SJCRH30 (cell line): Measurements from ENCODE around the gene MED13. TPM values are rescaled to one million over a fixed set of nuclear protein-coding genes. Genes with fewer than 3 reads are reported as not detected.
"Not testable (repeated sequence)": the region's sequence is repeated elsewhere in the genome, so short reads cannot be mapped to it uniquely, and the experiment has no call there.

ENCODE experiments used
- DNase-seq, 2 experiments: peaks; one replicate each; pipeline ENCODE4 v3.0.0-alpha.2; 2015 to 2020
- H3K27ac ChIP-seq: fragments of 250-450 bp; sonication (Bioruptor Pico); 2 replicates; pipeline ENCODE4 v1.5.1; 2020; ENCODE audit warnings: mild to moderate bottlenecking, moderate library complexity
- H3K27me3 ChIP-seq: fragments of 250-450 bp; sonication (Bioruptor Pico); 2 replicates; pipeline ENCODE4 v1.5.1; 2020; ENCODE audit warnings: mild to moderate bottlenecking, moderate library complexity
- H3K36me3 ChIP-seq: fragments of 250-450 bp; sonication (Bioruptor Pico); 2 replicates; pipeline ENCODE4 v1.5.1; 2020; ENCODE audit warnings: mild to moderate bottlenecking, moderate library complexity
- H3K4me1 ChIP-seq: fragments of 250-450 bp; sonication (Bioruptor Pico); 2 replicates; pipeline ENCODE4 v1.5.1; 2020; ENCODE audit warnings: mild to moderate bottlenecking, moderate library complexity
- H3K4me3 ChIP-seq: fragments of 250-450 bp; sonication (Bioruptor Pico); 2 replicates; pipeline ENCODE4 v1.5.1; 2020; ENCODE audit warnings: mild to moderate bottlenecking, moderate library complexity
- H3K9me3 ChIP-seq: fragments of 250-450 bp; sonication (Bioruptor Pico); replicated peaks from 2 replicates; pipeline ENCODE4 v1.5.1; 2020; ENCODE audit warnings: mild to moderate bottlenecking, moderate library complexity
- total RNA-seq: library from RNA; depleted of rRNA; stranded (reverse); fragments of >200 nt; shearing (Covaris generic); gene quantifications from 2 replicates; pipeline ENCODE4 v1.2.3, GENCODE V29; 2014

The MED13 gene
- total RNA-seq, 1 experiment from 2014 or later = 79.9 TPM

DNA sequence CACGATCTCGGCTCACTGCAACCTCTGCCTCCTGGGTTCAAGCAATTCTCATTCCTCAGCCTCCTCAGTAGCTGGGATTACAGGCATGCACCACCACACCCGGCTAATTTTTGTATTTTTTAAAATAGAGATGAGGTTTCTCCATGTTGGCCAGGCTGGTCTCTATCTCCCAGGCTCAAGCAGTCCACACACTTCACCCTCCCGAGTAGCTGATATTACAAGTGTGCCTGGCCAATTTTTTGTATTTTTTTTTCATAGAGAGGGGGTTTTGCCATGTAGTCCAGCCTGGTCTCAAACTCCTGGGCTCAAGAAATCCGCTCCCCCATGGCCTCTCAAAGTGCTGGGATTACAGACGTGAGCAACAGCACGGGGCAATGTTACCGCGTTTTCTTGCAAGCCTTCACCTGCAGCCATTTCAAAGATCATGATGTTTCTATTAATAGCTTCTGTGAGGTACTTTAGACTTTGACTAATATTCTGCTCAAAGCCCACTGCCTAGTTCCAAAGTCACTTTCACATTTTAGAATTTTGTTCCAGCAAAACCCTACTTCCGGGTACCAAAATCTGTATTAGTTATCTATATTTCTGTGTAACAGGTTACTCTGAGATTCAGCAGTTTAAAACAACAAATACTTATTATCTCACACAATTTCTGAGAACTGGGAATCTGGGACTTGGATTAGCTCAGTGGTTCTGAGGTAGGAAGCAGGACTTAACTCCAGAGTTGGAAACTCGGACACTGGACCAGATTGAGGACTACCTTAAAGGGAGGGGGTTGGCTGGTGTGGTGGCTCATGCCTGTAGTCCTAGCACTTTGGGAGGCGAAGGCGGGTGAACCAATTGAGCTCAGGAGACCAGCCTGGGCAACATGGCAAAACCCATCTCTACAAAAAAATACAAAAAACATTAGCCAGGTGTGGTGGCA lies 12.0 kb upstream of the MED13 start:
- Histone ChIP-seq H3K4me1 (no peaks in the 10 kb centered on the region), H3K4me3 (no peak overlapping the region), H3K27ac (no peak overlapping the region), H3K27me3 (no peaks in the 10 kb centered on the region), H3K36me3 (no peaks in the 10 kb centered on the region), H3K9me3 (no peaks in the 10 kb centered on the region)
- no peak for DNase-seq

DNA sequence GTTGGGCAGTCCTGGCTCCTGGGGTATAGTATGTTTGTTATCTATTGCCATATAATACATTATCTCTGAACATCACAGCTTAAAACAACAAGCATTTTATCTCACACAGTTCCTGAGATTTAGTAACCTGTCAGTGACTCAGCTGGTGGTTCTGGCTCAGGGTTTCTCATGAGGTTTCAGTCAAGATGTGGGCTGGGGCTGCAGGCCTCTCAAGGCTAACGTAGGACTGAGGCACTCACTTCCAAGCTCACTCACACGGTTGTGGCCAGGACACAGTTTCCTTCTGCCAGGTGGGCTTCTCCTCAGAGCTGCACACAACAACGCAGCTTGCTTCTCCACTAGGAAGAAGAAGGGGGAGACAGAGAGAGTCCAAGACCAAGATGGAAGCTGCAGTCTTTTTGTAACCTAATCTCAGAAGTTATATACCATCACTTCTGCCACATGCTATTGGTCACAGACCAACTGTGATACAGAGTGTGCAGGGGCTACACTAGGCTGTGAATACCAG lies 10.3 kb upstream of the MED13 start:
- H3K4me3 ChIP-seq = no peak overlapping the region
- no peaks in the 10 kb centered on the region for H3K27me3 ChIP-seq
- no peak for DNase-seq
- H3K27ac ChIP-seq = no peak overlapping the region
- no peaks in the 10 kb centered on the region for H3K4me1 ChIP-seq
- no peaks in the 10 kb centered on the region for H3K36me3 ChIP-seq
- H3K9me3 ChIP-seq = no peaks in the 10 kb centered on the region

DNA sequence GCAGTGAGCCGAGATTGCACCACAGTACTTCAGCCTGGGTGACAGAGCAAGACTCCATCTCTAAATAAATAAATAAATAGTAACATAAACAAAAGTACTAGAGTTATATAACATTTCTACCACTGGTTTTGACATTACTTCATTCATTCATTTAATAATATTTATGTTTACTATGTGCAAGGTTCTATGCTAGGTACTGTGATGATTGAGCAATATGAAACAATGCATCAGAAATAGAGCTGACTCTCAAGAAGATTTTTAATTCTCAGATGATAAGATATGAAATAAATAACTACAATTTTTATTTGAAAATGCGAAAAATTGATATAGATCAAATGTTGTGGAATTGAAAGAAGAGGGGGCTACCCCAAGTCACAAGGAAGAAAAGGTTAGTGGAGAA lies 8.9 kb upstream of the MED13 start:
- no peaks in the 10 kb centered on the region for H3K36me3 ChIP-seq
- no peak for DNase-seq
- H3K4me1 ChIP-seq = no peaks in the 10 kb centered on the region
- H3K27me3 ChIP-seq = no peaks in the 10 kb centered on the region
- no peak overlapping the region for H3K27ac ChIP-seq
- H3K4me3 ChIP-seq = no peak overlapping the region
- H3K9me3 ChIP-seq = no peaks in the 10 kb centered on the region

DNA sequence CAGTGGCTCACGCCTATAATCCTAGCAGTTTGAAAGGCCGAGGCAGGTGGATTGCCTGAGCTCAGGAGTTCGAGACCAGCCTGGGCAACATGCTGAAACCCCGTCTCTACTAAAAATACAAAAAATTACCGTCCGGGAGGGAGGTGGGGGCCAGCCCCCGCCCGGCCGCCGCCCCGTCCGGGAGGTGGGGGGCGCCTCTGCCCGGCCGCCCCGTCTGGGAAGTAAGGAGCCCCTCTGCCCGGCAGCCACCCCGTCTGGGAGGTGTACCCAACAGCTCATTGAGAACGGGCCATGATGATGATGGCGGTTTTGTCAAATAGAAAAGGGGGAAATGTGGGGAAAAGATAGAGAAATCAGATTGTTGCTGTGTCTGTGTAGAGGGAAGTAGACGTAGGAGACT lies 7.8 kb upstream of the MED13 start:
- not testable (repeated sequence) for H3K27ac ChIP-seq, H3K9me3 ChIP-seq

DNA sequence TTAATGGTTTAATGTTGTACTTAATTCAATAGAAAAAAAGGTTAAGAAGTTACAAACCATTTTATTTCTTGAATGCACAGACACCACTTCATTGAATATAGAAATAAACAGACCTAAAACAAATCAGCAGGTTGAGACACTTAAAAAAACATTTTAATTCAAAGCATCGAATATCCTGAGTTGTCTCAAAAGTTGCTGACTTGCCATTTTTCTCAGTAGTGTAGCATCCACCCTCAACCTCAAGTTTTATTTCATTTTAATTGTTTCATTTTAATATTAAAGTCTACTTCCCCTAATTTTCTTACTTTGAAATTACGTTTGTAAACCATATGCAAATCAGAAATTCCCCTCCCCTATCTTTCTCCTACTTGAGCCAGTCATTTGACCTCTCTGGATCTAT lies 5.8 kb upstream of the MED13 start:
- Histone ChIP-seq H3K4me1 (no peaks in the 10 kb centered on the region), H3K27ac (no peak overlapping the region), H3K27me3 (no peaks in the 10 kb centered on the region), H3K9me3 (no peaks in the 10 kb centered on the region), H3K4me3 (no peak overlapping the region), H3K36me3 (no peaks in the 10 kb centered on the region)
- DNase-seq = no peak

More for the DNA sequence above, 7.8 kb upstream of the MED13 start:
- H3K36me3 ChIP-seq, H3K27me3 ChIP-seq, DNase-seq, H3K4me3 ChIP-seq, H3K4me1 ChIP-seq: not testable (repeated sequence)

DNA sequence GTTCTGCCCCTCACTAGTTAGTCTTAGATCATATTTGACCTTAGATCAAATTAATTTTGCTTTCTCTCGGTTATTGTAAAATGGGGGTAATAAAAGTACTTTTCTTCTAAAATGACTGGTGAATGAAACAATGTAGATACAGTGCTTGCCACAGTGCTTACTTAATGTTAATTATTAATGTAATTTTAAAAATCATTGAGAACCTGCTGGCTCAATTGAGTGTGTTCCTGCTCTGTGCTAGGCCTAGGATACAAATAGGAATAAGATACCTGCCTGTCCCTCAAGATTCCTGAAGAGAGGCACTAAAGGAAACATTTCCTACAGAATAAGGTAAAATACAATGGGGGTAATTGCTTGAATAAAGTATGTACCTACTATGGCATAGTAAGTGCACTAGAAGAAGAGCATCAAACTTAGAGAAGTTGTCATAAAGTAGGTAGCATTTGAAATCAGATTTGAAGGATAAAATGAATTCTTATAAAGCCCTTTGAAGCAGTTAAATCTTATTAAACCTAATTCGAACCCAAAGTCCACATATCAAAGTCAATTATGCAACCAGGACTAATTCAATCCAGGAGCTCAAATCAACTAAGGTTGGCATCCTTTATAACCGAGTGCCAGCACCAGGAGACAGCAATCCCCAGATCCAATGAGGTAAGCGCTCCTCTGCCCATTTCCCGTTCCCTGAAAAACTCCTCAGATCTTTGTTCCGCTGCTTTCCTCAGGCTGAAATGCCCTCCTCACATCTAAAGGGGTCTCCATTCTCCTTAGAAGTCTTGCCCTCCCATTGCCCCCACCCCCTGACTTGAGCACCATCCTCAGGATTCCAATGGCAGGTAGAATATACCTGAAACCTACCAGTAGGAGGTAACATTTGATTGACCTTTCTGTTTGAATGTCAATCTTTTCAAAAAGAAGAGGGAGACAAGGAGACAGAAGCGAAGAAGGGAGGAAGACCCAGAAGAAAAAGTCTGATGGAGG lies 2.4 kb upstream of the MED13 start:
- Histone ChIP-seq H3K27ac (no peak overlapping the region), H3K4me1 (peaks cover 6% of the 10 kb centered on the region), H3K27me3 (no peaks in the 10 kb centered on the region), H3K4me3 (no peak overlapping the region), H3K9me3 (no peaks in the 10 kb centered on the region), H3K36me3 (peaks cover 7% of the 10 kb centered on the region; the same call in 1 of the 2 replicates)
- DNase-seq = no peak

DNA sequence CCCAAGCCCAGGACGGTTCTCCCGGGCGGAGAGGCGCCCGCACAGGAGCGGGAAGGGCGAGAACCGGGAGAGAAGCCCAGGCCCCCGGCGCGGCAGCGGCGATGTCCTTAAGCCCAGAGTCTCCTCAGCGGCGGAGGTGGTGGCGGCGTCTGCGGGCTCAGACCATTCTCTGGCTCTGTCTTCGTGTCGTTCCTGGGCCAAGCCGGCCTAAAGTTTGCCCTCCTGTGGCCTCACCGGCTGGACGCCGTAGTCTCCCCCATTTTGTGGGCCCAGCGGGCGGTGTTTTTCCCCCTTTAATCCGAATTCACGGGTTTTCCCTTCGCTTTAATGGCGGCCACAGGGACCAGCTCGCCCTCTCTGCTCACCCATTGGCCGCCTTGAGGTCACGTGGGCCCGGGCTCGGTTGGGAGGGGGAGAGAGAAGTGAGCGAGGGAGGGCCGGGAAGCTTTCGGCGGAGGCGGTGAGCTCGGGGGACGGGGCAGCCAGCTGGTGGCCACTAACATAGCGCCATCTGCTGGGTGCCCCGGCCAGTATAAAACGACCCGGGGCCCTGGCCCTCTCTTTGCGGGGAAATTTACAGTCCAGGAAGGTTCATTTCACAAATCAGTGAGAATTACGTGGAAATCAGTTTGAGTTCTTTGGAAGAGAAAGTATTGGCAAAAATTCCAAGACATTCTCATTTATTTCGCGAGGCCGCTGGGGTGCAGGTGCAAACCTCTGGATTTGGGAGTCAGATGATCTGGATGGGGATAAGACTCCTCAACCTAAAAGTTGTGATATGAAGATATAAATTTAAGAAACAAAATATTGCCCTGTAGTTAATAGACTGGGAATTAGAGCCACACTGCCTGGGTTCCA lies 762 bp upstream of the MED13 start:
- peak overlapping the region; percentile 98 for H3K4me3 ChIP-seq
- no peaks in the 10 kb centered on the region for H3K27me3 ChIP-seq
- peak; percentile 99 for DNase-seq
- H3K4me1 ChIP-seq = peaks cover 14% of the 10 kb centered on the region
- no peaks in the 10 kb centered on the region for H3K9me3 ChIP-seq
- peak overlapping the region; percentile 92 for H3K27ac ChIP-seq
- H3K36me3 ChIP-seq = peaks cover 24% of the 10 kb centered on the region

DNA sequence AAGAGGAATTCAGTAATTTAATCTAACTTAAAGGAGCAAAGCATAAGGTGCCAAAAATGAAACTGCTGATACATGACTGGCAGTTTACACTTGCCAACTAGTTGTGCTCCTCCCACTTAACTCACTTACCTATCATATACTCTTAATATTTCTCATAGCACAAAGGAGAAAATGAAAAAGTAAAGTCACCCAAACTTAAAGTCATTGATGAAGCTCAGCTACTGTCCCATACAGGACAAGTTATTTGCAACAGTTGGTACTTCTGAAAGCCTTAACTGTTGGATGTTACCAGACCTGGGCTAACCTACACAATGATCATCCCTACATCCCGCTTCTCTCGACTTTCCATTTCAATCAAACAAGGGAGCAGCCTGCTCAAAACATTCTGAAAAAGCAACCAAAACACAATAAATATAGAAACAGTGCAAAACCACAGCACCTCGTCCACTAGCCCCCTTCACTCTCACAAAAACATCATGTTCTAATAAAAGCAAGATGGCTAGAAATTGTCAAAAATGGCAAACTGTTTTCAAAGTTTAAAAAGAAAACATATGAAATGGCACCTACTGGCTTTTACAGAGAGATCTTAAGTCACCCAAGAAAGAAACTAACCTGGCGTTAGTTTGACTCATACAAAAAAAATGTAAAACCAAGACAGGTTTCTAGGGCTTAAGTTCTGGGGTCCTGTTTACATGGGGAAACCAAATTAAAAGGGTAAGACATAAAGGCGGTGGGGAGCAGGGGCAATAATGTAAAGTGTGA lies 868 bp downstream of the MED13 start:
- Histone ChIP-seq H3K4me1 (peaks cover 14% of the 10 kb centered on the region), H3K4me3 (peak overlapping the region; percentile 98), H3K27ac (peak overlapping the region; percentile 8), H3K27me3 (no peaks in the 10 kb centered on the region), H3K9me3 (no peaks in the 10 kb centered on the region), H3K36me3 (peaks cover 32% of the 10 kb centered on the region)
- DNase-seq = peak in 1 of 2 experiments; percentile 24

DNA sequence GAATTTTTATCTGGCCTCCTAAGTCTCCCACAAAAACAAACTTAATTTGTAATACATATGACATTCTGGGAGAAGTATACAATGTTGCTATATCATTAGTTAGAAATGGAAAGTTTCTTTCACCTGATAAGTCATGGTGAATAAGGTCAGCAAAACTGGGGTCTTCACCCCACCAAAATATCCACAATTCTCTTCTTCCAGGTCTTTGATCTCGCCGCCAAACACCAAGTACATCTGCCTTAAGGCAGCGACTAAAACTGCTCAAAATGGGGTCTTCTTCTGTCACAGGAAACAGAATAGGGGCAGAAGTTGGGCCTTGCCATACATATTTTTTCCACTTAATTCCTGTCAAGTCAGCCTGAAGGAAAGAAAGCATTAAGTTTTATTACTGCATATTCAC lies 2.1 kb downstream of the MED13 start:
- Histone ChIP-seq H3K9me3 (no peaks in the 10 kb centered on the region), H3K4me1 (peaks cover 14% of the 10 kb centered on the region), H3K27me3 (no peaks in the 10 kb centered on the region), H3K4me3 (peak overlapping the region; percentile 98), H3K36me3 (peaks cover 42% of the 10 kb centered on the region), H3K27ac (no peak overlapping the region)
- DNase-seq = no peak

DNA sequence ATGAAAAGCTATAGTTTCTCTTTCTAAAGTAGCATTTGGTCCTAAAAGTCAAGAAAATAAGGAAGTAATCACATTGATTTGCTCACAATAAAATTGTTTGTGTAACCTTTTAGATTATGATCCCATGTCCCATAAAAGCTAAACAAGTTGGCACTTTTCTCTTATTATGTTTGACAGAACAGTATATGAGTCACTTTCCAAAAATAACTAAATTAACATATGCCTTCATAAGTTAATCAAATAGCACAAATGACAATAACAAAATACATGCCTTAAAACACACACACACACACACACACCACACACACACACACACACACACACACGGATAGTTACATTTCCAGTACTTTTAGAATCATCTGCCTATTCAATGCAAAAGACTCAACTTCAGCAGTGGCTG lies 2.8 kb downstream of the MED13 start:
- peaks cover 47% of the 10 kb centered on the region for H3K36me3 ChIP-seq
- H3K27ac ChIP-seq = no peak overlapping the region
- DNase-seq = no peak
- no peak overlapping the region; the same call in 1 of the 2 replicates for H3K4me3 ChIP-seq
- no peaks in the 10 kb centered on the region for H3K27me3 ChIP-seq
- H3K4me1 ChIP-seq = peaks cover 14% of the 10 kb centered on the region
- H3K9me3 ChIP-seq = no peaks in the 10 kb centered on the region

DNA sequence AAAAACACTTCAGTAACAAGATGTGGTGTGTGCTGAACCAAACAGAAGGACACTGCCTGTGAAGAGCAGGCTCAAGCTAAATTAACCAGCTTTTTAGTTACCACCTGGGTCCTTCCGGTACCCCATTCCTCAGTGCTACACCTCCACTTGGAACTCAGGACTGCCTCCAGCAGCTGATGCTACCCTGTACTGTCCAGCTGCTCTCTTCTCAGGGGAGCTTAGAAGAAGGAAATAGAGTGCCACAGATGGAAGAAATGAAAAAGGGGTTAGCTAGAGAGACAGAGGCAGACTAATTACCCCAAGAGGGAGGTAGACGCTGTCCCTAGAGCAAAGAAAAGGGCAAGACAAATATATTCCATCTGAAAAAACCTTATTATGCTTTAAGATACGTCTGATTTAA lies 5.7 kb downstream of the MED13 start:
- Histone ChIP-seq H3K27ac (no peak overlapping the region), H3K4me3 (no peak overlapping the region), H3K27me3 (no peaks in the 10 kb centered on the region), H3K36me3 (peaks cover 66% of the 10 kb centered on the region), H3K4me1 (peaks cover 17% of the 10 kb centered on the region), H3K9me3 (no peaks in the 10 kb centered on the region)
- no peak for DNase-seq

DNA sequence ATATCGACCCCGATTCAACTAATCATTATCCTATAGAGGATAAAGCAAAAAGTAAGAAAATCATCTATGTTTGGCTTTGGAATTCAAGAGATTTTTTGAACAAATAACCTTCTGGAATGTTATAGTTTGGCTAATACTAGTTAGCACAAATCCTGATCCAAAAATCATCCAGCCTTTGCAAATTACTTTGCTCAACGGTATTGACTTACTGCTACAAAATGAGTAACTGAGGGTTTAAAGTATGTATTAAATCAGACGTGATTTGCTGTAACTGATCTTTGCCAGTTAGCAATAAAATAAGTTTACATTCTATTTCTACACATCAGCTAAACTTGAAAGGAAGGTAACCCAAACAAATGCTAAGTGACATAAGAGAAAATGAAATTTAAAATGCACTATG lies 6.5 kb downstream of the MED13 start:
- peaks cover 17% of the 10 kb centered on the region for H3K4me1 ChIP-seq
- no peaks in the 10 kb centered on the region for H3K9me3 ChIP-seq
- DNase-seq = no peak
- no peak overlapping the region for H3K27ac ChIP-seq
- H3K27me3 ChIP-seq = no peaks in the 10 kb centered on the region
- H3K4me3 ChIP-seq = no peak overlapping the region
- H3K36me3 ChIP-seq = peaks cover 68% of the 10 kb centered on the region

DNA sequence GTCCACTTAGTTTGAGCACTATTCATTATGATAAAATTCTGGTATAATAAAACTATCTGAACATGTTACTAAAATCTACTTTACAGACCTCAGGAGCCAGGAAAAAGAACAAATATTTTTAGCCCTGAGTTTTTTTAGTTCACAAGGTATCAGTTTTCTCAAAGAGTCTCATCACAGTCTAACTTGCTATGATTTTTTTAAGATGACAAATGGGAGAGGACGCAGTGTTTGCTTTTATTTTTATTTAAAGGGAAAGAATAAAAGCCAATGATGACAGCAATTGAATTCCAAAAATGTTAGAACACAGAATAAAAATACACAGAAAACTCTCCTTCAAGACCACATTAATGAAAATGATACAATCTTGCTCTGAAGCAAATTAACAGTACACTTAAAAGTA lies 7.4 kb downstream of the MED13 start:
- Histone ChIP-seq H3K36me3 (peaks cover 74% of the 10 kb centered on the region), H3K27ac (no peak overlapping the region), H3K4me3 (no peak overlapping the region), H3K9me3 (no peaks in the 10 kb centered on the region), H3K27me3 (no peaks in the 10 kb centered on the region), H3K4me1 (peaks cover 14% of the 10 kb centered on the region)
- no peak for DNase-seq
